GM19324 (cell line): ENCODE results near the gene FBP2.

Experiments
- ATAC-seq: cut with Tn5 transposase; IDR thresholded peaks from one replicate; pipeline ENCODE4 v1.9.1; 2021; ENCODE audit warnings: mild to moderate bottlenecking, moderate library complexity; ENCODE audit not compliant: unreplicated experiment, low FRiP score

Gene FBP2

DNA sequence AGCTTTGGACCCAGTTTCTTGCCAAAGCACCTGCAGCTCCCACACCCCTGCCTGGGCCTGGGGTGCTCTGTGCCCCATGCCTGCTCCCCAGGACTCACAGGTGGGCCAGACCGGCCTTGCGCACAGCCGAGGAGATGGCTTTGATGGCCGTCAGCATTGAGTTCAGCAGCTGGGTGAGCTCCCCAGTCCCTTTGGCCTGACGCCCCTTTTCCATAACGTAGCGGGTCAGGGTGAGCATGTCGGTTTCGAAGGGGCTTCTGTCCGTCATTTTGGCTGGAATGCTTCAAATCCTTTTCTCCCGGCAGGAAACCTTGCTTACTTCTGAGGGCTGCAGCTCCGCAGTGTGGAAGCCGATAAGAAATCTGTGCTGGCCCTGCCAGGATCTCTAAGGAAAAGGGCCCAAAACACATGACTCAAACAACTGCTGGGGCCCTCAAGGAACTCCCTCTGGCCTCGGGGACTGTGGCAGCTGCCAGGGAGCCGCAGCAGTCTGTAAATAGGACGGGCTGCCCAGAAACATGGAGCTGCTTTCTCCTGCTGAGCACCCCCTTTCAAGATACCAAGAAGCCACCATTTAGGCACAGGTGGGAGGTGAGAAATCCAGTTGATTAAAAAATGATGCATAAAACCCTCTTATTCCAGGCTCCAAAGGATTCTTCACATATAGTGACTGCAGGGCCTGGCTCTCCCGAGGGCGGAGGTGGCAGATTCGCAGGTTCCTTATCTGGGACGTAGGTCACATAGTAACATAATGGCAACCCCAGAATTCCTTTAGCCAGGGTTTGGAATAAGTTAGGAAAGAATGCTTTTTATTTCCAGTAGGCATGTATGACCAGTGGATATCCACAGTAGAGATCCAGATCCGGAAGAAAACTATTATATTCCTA lies at the start of gene FBP2:
TSS of gene FBP2 (minus strand) at position 366 of the 887 bp plus-strand sequence. CDS start at position 268, 98 bp downstream.
- no peak for ATAC-seq

DNA sequence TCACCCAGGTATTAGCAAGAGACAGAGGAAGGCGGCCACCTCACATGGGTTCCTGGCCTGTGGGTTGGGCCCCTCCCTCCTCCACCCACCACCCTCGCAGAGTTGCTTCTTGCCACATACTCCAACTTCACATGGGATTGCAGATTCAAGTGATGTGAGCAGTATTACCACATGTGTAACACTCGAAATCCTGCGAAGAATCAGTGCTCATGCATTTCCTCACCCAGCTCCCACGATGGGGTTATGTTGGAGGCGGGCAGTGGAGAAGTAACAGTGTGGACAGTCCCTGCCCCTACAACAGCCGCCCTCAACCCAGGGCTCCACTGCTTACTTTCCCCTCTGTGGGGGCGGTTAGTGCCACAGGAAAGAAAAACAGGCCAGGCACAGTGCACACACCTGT lies 49.6 kb upstream of the FBP2 start:
- no peak for ATAC-seq

DNA sequence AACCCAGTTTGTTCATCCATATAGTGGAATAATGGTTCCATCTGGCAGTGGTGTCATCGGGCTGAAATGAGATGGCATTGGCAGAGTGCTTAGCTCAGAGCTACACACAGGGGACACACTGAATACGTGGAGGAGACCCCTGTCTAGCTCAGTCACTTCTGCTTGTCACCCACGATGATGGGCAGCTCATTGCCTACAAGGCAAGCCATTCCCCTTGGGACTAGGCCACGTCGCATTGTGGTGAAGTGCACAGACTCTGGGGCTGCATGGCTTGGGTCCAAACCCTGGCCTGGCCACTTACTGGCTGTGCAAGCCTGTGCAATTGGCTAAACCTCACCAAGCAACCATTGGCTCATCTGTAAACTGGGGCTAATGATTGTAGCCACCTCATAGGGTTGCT lies 48.9 kb upstream of the FBP2 start:
- ATAC-seq: no peak

DNA sequence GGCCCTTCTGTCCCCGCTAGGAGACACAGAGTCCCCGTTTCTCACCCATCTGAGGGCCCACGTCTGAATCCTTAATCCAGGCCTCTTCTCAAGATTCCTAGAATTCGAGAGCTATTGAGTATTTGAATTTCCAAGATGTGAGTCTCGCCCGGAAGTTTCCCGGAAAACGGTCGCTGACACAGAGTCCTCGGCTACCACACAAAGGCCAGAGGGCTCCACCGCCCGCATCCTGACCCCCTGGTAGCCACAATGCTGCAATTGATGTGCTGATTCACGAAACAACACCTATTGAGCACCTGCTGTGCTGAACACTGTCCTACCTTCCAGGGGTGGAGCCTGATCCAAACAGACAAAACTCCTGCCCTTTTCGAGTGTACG lies 46.4 kb upstream of the FBP2 start:
- no peak for ATAC-seq

DNA sequence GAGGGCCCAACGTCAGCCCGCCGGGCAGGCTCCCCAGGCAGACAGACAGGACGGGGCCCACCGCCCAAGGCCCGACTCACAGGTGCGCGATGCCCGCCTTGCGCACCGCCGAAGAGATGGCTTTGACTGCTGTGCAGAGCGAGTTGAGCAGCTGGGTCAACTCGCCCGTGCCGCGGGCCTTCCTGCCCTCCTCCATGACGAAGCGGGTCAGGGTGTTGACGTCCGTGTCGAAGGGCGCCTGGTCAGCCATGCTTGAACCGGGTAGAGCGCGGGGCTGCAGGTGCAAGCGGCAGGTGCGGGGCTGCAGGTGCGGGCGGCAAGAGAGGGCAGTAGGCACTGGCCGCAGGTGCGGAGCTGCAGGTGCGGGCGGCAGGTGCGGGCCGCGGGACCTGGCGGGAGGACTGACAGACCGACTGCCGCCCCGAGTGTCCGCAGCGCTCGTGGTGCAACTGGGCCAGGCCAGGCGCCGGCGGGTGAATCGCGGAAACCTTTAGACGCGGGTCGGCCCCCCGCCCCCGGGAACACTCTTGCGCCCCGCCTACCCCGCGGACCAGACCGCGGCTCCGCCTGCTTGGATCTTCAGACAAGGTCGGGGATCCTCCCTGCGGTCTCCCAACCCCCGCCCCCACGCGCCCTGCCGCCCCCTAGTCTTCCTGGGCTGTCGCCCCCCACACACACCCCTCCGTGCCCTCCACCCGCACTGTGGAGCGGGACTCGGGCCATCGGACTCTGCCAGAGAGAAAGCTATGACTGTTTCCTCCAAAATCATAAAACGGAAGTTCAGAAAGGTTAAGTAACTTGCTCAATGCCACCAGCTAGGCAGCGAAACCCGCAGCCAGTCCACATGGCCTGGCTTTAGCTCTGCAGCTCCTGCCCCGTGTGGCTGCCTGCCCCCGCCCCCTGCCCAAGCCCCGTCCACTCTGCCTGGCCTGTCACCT lies 45.7 kb upstream of the FBP2 start, which contains the start of gene FBP1:
TSS of gene FBP1 (minus strand) at position 458 of the 938 bp plus-strand sequence. CDS start at position 250, 208 bp downstream.
- ATAC-seq: no peak

DNA sequence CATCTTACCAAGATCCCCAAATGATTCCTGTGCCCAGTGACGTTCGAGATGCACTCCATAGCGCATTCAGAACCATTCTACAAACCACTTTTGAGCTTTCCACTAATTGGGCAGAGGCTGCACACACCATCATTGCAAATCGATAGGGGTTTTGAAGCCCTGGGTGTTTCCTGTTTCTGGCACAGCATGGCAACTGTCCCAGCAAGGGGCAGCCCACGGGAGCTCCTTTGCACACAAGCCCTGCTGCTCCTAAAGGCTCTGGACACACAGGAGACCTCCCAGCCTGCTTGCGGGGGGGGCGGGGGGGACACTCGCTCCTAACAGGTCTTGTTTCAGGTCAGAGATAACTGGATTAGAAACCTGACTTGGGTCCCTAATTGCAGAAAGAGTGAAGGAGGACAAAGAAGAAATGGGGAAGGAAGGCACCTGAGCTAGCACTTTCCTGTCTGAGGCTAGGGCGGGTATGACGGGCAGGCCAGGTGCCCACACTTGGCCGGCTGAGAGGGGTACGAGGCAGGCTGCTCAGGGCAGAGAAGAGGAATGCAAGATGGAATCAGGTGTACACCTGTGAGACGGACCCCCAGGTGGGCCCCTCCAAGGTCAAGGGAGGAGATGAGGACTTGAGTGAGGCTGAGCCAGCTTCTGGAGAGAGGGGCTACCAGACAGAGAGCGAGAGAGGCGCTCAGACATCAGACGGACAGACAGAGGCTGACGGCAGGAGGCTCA lies 44.9 kb upstream of the FBP2 start:
- no peak for ATAC-seq

DNA sequence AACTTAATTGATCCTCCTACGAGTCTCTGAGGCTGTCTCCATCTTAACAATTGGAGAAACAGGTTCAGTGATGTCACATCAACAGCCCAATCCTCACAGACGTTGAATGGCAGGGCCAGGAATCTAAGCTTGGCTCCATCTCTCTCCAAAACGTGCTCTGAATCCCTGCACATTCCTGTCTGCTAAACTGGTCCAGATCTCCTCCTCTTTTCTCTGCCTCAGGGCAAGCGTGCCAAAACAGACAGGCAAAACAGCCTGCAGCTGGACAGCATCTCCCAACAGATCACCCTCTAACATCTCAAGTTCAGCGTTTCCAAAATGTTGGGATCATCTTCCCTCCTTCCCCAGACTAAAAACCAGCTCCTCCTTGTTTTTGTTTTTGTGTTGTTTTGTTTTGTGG lies 39.1 kb upstream of the FBP2 start:
- no peak for ATAC-seq

DNA sequence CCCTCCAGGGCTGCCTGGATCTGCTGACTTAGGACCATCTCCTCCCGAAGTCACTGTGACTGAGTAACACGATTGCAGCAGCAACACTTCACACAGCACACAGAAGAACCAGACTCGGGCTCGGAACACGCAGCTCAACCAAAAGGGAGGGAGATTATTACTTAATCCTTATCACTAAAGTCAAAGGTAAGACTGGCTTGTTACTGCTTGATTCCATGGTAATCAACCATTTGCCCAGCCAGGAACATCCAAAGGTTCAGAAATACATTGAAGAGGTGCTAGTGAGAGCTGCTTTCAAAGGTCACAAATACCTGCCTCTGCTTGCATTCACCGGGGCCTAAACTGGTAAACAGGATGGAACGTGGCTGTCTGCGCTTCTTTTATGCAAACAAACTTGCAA lies 38.0 kb upstream of the FBP2 start:
- no peak for ATAC-seq

DNA sequence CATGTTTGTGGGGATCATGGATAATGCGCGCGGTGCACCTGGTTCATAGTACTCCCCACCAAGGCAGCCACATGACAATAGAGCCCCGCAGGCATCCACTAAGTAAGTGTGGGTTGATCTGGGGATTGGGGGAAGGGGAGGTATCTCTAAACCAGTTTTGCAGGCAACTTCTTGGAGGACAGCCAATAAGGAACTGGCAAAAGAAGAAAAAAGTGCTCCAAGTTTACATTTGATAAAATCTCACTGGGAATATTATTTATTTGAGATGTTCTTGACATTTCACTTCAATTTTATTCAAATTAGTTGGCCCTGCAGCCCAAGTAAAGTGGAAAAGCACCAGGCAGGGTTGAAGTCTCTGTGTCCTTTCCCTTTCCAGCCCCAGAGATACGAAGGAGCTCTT lies 37.2 kb upstream of the FBP2 start:
- no peak for ATAC-seq

DNA sequence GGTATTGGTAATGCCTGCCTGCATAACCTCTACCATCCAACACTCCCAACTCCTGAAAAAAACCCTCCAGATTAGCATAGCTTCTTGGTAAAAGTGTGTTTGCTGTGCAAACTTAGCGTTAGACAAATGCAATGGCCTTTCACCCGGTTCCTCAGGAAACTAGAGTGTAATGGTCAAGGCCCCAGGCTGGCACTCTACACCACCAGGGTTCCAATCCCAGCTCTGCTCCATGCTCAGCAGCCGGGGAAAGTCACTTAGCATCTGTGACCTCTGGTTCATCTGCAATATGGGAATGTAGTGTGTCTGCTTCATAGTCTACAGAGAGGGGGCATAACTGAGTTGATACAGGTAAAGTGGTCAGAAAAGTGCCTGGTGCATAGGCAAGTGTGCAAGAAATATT lies 36.7 kb upstream of the FBP2 start:
- ATAC-seq: no peak

DNA sequence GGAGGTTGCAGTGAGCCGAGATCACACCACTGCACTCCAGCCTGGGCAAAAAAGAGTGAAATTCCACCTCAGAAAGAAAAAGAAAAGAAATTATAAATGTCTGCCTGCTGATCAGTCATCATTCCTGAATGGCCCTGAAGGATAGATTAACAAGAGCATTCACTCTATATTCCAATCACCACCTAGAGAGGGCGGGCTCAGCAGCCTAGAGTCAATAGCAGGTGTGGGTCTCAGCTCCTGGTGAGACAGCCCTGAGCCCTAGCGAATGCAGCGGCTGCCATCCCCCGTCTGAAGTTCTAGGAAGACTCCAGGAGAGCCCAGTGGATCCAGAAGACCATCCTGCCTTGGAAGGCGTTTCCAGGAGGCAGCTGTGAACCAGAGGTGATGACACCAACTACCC lies 33.7 kb upstream of the FBP2 start:
- ATAC-seq: no peak

DNA sequence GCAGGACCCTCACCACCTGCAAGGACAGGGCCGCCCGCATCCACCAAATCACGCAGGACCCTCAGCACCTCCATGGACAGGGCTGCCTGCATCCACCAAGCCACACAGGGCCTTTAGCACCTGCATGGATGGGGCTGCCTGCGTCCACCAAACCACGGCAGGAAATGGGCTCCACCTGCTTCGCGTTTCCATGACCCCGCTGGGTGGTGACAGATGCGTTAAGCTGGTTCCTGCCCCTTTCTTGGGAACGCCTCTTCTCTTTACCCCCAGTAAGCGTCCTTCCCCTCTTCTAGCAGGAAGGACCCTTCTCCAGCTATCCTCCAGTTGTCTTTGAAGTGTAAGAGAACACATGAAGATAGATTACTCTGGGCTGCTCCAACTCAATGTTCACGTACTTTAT lies 32.2 kb upstream of the FBP2 start:
- no peak for ATAC-seq

DNA sequence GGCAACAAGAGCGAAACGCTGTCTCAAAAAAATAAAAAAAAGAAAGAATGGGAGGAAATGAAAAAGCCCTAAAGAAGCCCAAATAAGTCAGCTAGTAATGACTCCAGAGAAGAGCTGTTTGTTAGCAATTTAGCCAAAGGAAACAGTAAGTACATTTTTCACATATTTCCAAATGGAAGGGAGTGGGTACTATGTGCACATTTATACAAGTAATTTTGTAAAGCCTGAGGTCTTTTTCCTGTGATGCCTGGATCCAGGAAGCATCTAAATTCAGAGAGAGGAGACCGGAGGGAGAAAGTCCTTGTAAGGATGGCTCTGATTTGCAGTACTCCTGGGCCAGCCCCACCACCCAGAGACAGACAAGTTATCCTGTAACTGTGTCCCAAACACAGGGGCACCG lies 31.0 kb upstream of the FBP2 start:
- ATAC-seq: no peak

DNA sequence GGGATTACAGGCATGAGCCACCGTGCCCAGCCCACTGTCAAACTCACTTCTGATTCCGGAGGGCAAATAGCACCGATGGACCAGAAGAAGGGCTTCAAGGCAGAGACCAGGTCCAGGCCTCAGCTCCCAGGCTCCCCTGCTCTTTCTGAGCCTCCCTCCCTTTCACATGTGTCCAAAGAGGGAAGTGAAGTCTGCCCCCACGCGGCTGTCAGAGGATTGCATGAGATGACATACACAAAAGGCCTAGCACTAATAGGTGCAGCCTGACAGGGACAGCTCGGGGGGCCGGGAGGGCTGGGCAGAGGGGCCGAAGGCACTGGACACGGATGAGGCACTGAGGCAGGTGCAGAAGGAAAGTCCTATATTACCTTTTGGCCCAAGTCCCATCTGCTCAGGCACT lies 29.6 kb upstream of the FBP2 start:
- no peak for ATAC-seq

DNA sequence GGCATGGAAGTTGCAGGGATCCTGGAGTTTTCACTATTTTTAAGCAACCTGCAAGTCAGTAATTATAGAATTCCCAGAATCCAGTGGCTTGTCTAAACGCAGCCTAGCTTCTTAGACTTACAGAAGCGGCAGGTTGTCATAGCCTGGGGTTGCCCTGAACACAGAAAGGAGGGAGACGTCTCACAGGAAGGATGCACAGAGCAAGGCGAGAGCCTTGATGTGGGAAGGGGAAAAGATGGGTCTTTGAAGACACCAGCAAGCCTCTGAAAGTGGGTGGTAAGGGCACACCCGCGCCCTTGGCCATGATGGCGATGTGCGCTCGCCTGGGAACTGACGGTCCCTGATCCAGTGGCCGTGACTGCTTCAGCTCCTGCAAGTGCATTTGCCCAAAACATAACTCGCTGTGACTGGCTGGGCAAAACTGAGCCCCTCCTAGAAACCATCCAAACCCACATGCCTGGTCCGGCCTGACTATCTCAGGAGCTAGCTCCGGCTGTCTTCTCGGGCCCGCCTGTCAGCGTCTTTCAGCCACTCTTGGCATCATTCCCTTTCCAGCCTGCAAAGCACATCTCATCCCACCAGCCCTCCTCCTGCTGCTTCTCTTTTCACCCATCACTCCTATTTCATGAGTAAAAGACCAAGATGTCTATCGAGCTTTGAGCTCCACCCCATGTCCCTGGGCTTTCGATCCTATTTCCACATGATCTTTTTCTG lies 28.6 kb upstream of the FBP2 start:
- no peak for ATAC-seq

DNA sequence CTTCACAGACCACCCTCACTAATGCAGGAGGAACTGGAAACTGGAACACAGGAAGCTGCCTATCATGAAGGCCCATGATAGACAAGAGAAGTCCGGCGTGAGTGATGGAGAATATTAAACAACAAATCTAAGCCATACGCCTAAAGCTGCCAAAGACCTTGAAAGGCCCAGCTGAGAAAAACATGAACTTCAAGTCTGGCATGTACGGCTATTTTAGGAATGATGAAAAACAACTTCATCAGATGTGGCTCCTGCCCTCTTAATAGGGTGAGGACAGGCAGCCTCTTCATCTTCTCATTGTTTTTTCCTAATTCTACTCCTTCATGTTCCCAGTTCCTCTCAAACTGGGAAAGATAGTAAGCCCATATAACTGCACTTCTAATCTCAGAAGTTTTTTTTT lies 25.4 kb upstream of the FBP2 start:
- no peak for ATAC-seq

DNA sequence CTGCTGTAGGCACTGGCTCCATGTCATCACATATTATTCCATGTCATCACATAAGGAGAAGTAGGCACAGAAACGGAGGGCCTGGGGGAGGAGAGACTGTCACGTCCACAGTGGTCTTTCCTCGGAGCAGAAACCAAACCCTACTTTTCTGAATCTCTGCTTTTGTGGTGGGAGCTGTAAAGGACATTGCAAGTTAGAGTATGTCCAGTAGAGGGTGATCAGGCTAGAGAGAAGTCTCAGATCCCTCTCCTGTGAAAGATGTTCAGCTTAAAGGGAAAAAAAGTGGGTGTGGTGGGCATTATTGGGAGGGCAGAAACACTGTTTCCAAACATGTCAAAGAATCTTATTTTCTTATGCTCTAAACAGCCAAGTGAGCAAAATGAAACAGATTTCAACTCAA lies 19.4 kb upstream of the FBP2 start:
- no peak for ATAC-seq

DNA sequence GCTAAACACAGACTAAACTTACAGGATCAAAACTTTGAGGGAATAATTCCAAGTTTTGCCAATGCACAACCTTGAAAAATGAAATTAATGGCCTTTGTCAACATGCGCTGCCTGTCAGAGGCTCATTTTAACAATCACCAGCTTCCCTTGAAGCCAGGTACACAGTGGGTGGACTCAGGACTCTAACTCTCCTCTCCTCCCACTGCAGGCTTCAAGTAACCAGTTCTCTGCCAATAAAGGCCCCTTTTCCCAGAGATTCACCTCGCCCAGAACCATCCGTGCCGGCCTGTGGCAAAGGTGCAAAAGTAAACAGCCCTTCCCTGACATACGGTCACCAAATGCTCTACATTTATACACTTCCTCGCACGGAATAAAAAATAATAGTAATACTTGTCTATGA lies 18.4 kb upstream of the FBP2 start:
- no peak for ATAC-seq

DNA sequence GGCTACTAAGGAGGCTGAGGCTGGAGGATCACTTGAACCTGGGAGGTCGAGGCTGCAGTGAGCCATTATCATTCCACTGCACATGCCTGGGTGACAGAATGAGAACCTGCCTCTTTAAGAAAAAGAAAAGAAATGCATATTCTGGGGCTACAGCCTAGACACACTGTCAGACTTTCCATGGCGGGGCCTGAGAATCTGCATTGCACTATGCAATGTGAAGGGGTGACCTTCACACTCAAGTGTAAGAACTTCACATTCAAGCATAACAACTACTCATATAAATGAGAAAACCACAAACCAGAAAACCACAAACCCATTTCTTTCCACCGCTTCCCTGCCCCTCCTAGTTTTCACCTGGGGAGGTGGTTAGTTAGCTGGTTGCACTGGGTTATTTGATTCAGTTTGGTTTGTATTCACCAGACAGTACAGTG lies 18.0 kb upstream of the FBP2 start:
- ATAC-seq: no peak

DNA sequence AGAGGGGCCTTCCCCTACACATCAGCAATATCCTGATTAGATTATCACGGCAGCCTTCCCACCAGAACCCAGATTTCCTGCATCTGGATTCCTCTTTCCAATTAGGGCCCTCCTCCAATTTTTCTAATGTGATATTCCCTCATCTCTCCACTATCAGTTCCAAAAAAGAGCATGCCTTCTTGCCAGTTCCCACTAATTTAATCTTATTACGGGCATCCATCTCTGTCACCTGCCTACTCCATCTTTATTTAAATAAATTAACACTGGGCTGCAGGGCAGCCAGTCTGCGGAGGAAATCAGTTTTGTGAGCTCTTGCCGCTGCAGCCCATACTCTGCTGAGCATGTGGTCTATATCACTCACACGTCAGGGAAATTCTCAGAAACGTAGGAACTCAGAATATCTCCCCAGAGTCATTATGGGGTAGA lies 16.6 kb upstream of the FBP2 start:
- no peak for ATAC-seq
